BLaER1 (cell line): ENCODE results near the gene CEP128.

ENCODE experiments used
- H3K27ac ChIP-seq: shearing (Covaris generic); formaldehyde crosslinking; 2 replicates; pipeline ENCODE4 v1.8.1; 2022
- H3K27me3 ChIP-seq: shearing (Covaris generic); formaldehyde crosslinking; 2 replicates; pipeline ENCODE4 v1.8.1; 2022
- H3K36me3 ChIP-seq: shearing (Covaris generic); formaldehyde crosslinking; 2 replicates; pipeline ENCODE4 v1.8.1; 2022
- H3K4me1 ChIP-seq: shearing (Covaris generic); formaldehyde crosslinking; 2 replicates; pipeline ENCODE4 v1.8.1; 2022
- H3K4me2 ChIP-seq: shearing (Covaris generic); formaldehyde crosslinking; 2 replicates; pipeline ENCODE4 v1.8.1; 2022
- H3K4me3 ChIP-seq: shearing (Covaris generic); formaldehyde crosslinking; 2 replicates; pipeline ENCODE4 v1.8.1; 2022
- H3K9ac ChIP-seq: shearing (Covaris generic); formaldehyde crosslinking; 2 replicates; pipeline ENCODE4 v1.8.1; 2022
- H3K9me3 ChIP-seq: shearing (Covaris generic); formaldehyde crosslinking; 2 replicates; pipeline ENCODE4 v1.8.1; 2022
- H4K20me1 ChIP-seq: shearing (Covaris generic); formaldehyde crosslinking; 2 replicates; pipeline ENCODE4 v1.8.1; 2022
- Cebpa-rat ChIP-seq: shearing (Covaris generic); IDR thresholded peaks from 2 replicates; pipeline ENCODE4 v1.8.1; 2022

Gene CEP128

DNA sequence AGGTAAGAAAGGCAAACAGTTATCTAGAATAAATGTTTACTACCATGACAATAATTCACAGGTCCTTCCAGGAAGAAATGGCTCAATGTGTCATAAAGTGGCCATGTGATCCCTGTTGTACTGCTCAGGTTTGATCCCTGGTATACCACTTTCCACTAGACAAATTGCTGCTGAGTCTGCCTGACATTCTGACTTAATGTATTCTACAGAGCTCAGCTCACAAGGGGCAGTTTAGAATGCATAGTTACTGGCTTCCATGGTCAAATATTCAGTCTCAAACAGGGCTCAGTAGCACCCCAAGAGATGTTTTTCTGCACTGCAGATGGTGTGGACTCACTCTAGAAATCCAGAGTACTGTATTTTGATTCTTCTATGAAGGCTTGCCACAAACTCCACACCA is 35.7 kb upstream of the CEP128 start:
- peak overlapping the region; percentile 72 for H3K27ac ChIP-seq
- no peaks in the 10 kb centered on the region for H4K20me1 ChIP-seq

DNA sequence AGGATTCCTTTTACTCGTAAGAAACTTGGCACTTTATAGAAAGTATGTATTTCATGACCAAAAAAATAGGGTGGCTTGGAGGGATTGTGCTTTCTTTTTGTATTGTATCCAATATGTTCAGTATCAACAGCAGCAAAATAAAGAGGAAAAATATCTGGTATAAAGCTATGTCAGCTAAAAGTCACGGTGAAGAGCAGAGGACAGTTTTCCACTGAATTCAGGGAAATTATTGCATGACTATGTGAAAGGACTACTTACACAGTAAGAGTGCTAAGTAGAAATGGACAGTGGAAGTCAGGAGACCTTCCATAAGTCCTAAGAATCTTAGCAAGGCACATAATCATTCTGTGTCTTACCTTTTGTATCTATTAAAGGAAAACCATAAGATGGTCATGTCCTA is 33.1 kb upstream of the CEP128 start:
- H3K36me3 ChIP-seq, result no peaks in the 10 kb centered on the region
- no peak overlapping the region for H3K27ac ChIP-seq
- peaks cover 14% of the 10 kb centered on the region; the same call in 1 of the 2 replicates for H3K9me3 ChIP-seq
- no peaks in the 10 kb centered on the region for H3K27me3 ChIP-seq
- H4K20me1 ChIP-seq, result no peaks in the 10 kb centered on the region
- no peak overlapping the region for H3K9ac ChIP-seq
- peak overlapping the region; percentile 25 for H3K4me2 ChIP-seq
- H3K4me1 ChIP-seq, result peaks cover 50% of the 10 kb centered on the region
- H3K4me3 ChIP-seq, result no peak overlapping the region
- no peak for TF ChIP-seq Cebpa-rat

More for the DNA sequence above, 35.7 kb upstream of the CEP128 start:
- H3K4me3 ChIP-seq, result no peak overlapping the region
- no peak for TF ChIP-seq Cebpa-rat
- no peaks in the 10 kb centered on the region for H3K27me3 ChIP-seq
- no peak overlapping the region for H3K9ac ChIP-seq
- peaks cover 14% of the 10 kb centered on the region; the same call in 1 of the 2 replicates for H3K9me3 ChIP-seq
- peaks cover 57% of the 10 kb centered on the region for H3K4me1 ChIP-seq
- no peaks in the 10 kb centered on the region for H3K36me3 ChIP-seq
- peak overlapping the region; percentile 50; the same call in 1 of the 2 replicates for H3K4me2 ChIP-seq

DNA sequence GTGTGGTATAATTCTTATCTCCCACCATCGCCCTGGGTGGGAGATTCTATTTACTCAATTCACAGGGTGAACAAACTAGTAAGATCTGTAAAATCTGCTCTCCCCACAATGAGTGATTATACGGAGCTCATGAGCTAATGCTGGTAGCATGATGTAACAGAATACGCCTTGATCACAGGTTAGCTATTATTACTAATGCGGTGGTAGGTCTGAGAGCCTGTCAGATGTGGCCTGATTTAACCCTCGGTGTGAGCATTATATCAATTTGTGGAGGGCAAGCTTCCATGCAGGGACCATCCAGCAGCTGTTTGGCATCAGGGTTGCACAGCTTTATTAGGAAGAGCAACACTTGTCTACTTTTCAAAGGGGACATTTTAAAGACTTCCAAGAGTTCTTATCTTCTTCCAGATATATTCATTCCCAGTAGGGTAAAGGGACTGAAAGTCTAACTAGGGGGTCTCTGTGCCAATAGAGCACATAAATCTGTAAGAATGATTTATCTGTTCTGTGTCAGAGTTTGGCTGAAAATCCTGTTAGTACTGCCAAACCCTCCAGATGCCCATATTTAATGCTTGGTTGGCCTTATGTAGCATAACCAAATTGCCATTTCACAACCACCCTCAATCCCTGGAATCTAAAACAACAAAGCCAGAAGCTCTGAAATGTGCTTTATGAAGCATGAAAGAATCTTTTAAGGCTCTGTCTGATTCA is 32.5 kb upstream of the CEP128 start:
- Histone ChIP-seq H3K4me1 (peaks cover 44% of the 10 kb centered on the region), H3K4me3 (no peak overlapping the region), H3K4me2 (peak overlapping the region; percentile 25), H3K27ac (no peak overlapping the region), H4K20me1 (no peaks in the 10 kb centered on the region), H3K9ac (no peak overlapping the region), H3K9me3 (peaks cover 14% of the 10 kb centered on the region; the same call in 1 of the 2 replicates), H3K27me3 (no peaks in the 10 kb centered on the region), H3K36me3 (no peaks in the 10 kb centered on the region)
- no peak for TF ChIP-seq Cebpa-rat

DNA sequence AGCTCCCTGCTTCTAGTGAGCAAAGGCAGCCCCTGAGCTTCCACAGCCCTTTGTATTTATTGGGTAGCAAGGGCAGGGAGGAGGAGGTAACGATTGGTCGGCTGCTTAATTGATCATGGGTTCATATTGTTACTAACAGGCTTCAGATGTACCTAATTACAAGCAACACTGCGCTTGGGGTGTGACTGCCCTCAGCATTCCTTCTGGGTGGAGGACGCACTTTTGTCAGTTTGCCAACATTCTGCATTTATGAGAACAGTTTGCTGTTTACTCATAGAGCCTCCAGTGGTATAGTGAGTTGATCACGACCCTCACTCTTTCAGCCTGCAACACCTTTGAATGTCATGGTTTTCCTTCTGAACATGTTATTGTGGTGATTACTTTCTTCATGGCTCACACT is 23.5 kb upstream of the CEP128 start:
- Histone ChIP-seq H3K36me3 (no peaks in the 10 kb centered on the region), H4K20me1 (no peaks in the 10 kb centered on the region), H3K4me2 (no peak overlapping the region), H3K4me3 (no peak overlapping the region), H3K4me1 (peaks cover 10% of the 10 kb centered on the region), H3K9ac (no peak overlapping the region), H3K27me3 (no peaks in the 10 kb centered on the region), H3K9me3 (no peaks in the 10 kb centered on the region), H3K27ac (no peak overlapping the region)
- TF ChIP-seq Cebpa-rat, result no peak

DNA sequence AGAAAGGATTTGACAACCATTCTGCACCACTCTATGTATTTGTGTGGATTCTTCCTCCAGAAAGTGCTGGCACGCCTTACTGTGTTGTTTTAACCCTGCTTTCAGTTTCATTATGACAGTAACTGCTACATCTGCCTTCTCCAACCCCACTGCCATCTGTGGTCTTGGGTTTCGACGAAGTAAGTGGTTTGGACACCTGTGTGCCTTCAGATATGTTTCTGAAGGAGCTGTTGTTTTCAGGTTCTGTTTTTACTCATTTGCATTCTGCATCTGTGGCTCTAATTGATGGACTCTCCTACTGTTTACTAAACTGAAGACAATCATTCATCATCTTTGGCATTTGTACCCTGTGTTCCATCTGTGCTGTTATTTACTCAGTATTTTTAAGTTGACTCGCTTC is 18.0 kb upstream of the CEP128 start:
- Histone ChIP-seq H3K27ac (peak overlapping the region; percentile 78), H3K9me3 (no peaks in the 10 kb centered on the region), H3K9ac (0 out of 2 replicates have a peak overlapping the region, but pooled peaks have one; percentile 1), H3K4me1 (peaks cover 58% of the 10 kb centered on the region), H3K27me3 (no peaks in the 10 kb centered on the region), H4K20me1 (no peaks in the 10 kb centered on the region), H3K4me2 (peak overlapping the region; percentile 79), H3K36me3 (no peaks in the 10 kb centered on the region), H3K4me3 (no peak overlapping the region; the same call in 1 of the 2 replicates)
- no peak for TF ChIP-seq Cebpa-rat

DNA sequence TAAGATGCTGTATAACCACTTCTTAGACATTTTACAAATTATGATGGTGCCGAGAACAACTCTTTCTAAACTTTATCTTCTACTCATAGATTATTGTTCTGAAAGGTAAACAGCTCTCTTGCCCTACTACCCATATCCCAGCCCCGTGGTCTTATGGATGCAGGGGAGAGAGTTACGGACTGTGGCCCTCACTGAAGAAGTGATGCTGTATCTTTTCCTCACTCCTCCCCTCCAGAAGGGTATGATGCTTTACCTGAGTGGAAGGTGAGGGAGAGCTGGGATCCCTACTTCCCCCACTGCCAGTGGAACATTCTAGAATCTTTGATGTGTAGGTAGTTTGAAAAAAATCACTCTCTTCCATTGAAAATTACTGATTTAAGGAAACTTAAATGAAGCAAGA is 17.4 kb upstream of the CEP128 start:
- peak overlapping the region; percentile 40 for H3K9ac ChIP-seq
- no peaks in the 10 kb centered on the region for H3K36me3 ChIP-seq
- peaks cover 58% of the 10 kb centered on the region for H3K4me1 ChIP-seq
- no peaks in the 10 kb centered on the region for H4K20me1 ChIP-seq
- no peaks in the 10 kb centered on the region for H3K9me3 ChIP-seq
- TF ChIP-seq Cebpa-rat, result no peak
- no peak overlapping the region; the same call in 1 of the 2 replicates for H3K4me3 ChIP-seq
- peak overlapping the region; percentile 78 for H3K27ac ChIP-seq
- H3K4me2 ChIP-seq, result peak overlapping the region; percentile 79
- no peaks in the 10 kb centered on the region for H3K27me3 ChIP-seq

DNA sequence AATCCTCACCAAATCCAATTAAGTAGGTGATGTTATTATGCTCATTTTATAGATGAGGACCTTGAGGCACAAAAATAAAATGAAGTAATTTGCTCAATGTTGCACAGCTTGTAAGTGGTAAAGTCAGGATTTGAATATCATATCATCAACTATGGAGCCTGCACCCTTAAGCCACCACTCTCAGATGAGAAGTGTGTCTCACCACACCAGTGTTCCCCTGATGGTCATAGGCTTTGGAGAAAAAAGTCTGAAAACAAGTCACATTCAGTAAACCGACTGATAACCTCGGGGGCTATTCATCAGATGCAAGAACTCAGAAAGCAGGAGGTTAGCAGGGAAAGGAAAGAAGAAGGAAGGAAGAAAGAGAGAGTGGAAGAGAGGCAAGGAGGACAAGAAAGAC is 16.7 kb upstream of the CEP128 start:
- peaks cover 58% of the 10 kb centered on the region for H3K4me1 ChIP-seq
- peak overlapping the region; percentile 78 for H3K27ac ChIP-seq
- no peak overlapping the region for H3K9ac ChIP-seq
- peak overlapping the region; percentile 79 for H3K4me2 ChIP-seq
- H3K4me3 ChIP-seq, result no peak overlapping the region
- H3K36me3 ChIP-seq, result no peaks in the 10 kb centered on the region
- no peaks in the 10 kb centered on the region for H4K20me1 ChIP-seq
- TF ChIP-seq Cebpa-rat, result no peak
- no peaks in the 10 kb centered on the region for H3K27me3 ChIP-seq
- H3K9me3 ChIP-seq, result no peaks in the 10 kb centered on the region

DNA sequence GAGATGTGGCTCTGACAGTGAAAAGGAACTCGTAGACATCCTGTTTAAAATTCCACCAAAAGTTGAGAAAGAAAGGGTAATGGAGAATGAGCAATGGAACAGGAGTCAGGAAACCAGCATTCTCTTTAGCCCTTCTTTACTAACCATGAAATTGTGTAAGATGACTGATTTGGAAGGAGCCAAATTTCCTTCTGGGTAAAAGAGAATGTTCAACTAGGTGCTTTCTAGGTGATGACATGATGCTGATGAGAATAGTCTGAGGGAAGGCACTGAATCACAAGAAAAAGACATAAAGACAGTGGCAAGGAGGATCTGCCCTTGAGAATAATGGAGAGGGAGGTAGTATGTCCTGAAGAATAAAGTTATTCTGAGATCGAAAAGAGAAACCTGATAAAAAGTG is 16.1 kb upstream of the CEP128 start:
- no peaks in the 10 kb centered on the region for H3K36me3 ChIP-seq
- H3K27ac ChIP-seq, result peak overlapping the region; percentile 78
- TF ChIP-seq Cebpa-rat, result no peak
- peaks cover 58% of the 10 kb centered on the region for H3K4me1 ChIP-seq
- H3K9me3 ChIP-seq, result no peaks in the 10 kb centered on the region
- H3K4me2 ChIP-seq, result peak overlapping the region; percentile 79
- no peak overlapping the region for H3K4me3 ChIP-seq
- H4K20me1 ChIP-seq, result no peaks in the 10 kb centered on the region
- H3K9ac ChIP-seq, result no peak overlapping the region
- no peaks in the 10 kb centered on the region for H3K27me3 ChIP-seq

DNA sequence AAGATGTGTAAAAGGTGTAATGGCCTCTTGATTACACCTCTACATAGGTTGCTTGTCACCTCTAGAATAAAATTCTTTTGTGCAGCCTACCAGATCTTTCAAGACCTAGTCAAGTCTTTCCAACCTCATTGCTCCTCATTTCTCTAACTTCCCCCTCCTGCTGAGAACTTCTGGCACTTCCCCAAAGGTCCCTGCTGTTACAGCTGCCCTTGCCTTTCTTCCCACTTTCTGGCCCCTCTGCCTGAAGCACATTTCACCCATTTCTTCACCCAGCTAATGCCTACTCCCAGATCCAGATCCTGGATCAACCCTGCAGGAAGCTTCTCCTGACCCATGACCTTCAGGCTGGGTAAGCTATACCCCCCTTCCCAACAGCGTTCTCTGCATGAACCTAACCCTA is 15.4 kb upstream of the CEP128 start:
- no peak overlapping the region for H3K4me3 ChIP-seq
- no peaks in the 10 kb centered on the region for H3K36me3 ChIP-seq
- peak overlapping the region; percentile 79 for H3K4me2 ChIP-seq
- no peak for TF ChIP-seq Cebpa-rat
- H3K27ac ChIP-seq, result peak overlapping the region; percentile 40; the same call in 1 of the 2 replicates
- H4K20me1 ChIP-seq, result no peaks in the 10 kb centered on the region
- no peak overlapping the region for H3K9ac ChIP-seq
- no peaks in the 10 kb centered on the region for H3K27me3 ChIP-seq
- H3K4me1 ChIP-seq, result peaks cover 58% of the 10 kb centered on the region
- no peaks in the 10 kb centered on the region for H3K9me3 ChIP-seq

DNA sequence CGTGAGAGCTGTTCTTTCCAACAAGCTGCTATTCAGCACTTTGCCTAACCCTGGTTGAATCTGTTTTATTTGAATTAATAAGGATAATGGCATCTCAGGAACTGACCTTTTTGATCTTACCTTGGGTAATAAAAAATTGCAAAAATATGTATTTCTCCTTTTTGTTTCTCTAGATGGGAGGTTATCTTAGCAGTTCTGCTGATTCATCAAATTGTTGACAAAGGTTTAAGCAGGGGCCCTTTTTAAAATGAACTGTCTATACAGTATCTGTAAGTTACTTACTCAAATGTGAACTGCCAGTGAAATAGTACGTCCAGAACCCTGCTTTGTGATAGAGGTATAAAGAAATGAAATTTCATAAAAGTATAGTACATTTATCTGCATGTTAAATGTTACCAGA is 14.6 kb upstream of the CEP128 start:
- Histone ChIP-seq H3K9ac (no peak overlapping the region), H3K36me3 (no peaks in the 10 kb centered on the region), H3K27ac (no peak overlapping the region), H3K4me1 (peaks cover 58% of the 10 kb centered on the region), H3K9me3 (no peaks in the 10 kb centered on the region), H3K27me3 (no peaks in the 10 kb centered on the region), H4K20me1 (no peaks in the 10 kb centered on the region), H3K4me3 (no peak overlapping the region), H3K4me2 (no peak overlapping the region)
- TF ChIP-seq Cebpa-rat, result no peak
